ENCODE results near the gene RING1.

RING1 gene

DNA sequence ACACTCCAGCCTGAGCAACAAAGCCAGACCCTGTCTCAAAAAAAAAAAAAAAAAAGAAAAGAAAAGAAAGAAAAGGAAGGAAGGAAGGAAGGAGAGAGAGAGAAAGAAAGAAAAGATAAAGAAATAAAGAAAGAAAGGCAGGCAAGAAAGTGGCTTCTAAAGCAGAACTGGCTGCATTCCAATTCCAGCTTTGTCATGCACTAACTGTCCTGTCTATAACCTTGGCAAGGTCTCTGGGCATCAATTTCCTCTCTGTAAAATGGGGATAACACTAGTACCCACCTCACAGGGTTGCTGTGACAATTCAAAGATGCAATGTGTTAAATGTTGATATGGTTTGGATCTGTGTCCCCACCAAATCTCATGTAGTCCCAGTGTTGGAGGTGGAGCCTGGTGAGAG is 28.0 kb downstream of the RING1 start:
- no peak for DNase-seq (ENCODE audit: low read depth, low spot score)
- no peak overlapping the region for H3K27ac ChIP-seq

DNA sequence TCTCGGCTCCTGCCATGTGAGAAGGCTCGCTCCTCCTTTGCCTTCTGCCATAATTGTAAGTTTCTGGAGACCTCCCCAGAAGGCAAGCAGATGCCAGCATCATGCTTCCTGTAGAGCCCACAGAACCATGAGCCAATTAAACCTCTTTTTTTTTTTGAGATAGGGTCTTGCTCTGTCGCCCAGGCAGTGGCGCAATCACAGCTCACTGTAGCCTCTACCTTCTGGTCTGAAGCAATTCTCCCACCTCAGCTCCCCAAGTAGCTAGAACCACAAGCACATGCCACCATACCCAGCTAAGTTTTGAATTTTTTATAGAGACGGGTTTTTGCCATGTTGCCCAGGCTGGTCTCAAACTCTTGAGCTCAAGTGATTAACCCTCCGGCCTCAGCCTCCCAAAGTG is 28.6 kb downstream of the RING1 start:
- no peak overlapping the region for H3K27ac ChIP-seq
- no peak for DNase-seq (ENCODE audit: low read depth, low spot score)

DNA sequence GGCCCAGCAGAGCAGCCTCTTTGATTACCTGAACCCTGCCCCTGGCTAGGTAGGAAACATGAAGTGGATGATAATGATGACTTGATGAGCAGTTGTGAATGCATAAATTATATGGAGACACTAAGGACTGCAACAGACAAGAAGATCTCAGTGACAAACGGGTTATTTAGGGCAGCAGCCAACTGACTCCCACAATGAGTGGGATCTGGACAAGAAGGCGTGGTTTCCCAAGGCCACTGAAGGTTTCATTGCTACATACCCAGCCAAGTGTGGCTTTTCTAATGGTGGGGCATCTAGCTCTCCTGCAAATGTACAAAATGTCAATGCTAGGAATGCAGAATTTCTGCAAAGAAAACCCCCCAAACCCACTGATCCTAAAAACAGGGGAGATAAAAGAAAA is 29.4 kb downstream of the RING1 start:
- no peak for DNase-seq (ENCODE audit: low read depth, low spot score)

DNA sequence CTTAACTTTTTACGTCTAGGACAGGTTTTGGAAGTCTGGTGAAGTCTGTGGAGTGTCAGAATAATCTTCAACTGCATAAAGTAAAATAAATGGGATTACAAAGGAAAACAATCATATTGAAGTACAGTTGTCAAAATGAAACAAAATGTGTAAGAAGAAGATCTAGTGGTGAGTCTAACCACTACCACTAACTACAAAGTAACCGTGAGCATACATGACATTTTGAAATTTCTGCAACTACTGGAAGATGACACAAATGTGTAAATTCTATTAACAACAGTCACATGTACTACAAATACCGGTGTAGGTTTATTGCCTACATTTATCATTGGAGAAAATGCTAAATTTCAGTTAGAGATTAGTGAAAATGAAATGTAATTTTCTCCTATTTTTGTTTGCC is 33.7 kb downstream of the RING1 start:
- DNase-seq (ENCODE audit: low read depth, low spot score): no peak
- no peak overlapping the region for H3K27ac ChIP-seq

More for the DNA sequence above, 29.4 kb downstream of the RING1 start:
- H3K27ac ChIP-seq: no peak overlapping the region

DNA sequence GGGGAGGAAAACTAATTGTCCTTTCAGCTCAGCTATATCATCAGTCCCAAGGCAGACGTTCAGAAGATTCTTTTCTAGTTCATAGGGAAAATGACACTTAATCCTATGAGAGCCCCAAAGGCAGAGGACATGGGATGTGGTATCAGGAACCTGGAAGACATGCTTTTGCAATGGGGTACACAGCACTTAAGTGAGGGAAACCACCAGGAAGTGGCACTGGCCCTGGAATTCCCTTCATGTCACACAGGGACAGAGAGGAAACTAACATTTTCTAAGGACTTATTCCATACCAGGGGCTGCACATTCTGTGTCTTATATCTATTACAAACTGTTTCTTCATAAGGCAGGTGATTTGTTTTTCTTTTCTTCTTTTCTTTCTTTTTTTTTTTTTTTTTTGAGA is 35.2 kb downstream of the RING1 start:
- H3K27ac ChIP-seq: no peak overlapping the region
- no peak for DNase-seq (ENCODE audit: low read depth, low spot score)

DNA sequence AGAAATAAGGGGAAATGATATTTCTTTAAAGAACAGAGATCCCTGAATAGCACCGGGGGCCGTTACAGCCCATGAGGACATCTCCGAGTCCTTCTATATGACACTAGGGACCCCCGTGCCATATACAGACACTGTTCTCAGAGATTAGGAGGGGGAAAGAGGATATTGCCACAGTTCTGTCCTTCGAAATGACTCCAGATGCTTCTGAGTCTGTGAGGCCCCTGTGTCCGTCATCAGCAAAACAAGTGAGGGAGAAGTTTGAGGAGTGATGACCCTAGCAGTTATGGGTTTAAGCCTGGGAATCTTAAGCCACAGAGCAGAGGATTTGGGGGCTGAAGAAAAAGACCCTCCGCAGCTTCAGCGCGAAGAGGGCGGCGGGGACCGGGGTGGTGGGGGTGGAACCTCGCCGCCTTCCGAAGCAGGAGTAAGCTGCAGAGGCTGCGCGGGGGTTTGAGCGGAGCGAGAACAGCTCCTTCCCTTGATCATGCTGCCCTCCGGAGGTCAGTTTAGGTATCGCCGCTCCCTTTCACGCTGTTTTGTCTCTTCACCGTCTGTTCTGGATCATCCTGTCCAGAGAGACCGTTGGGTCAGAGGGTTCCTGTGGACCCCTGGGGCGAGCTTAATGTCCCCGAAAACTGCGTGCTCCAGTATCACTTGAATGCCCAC is 39.8 kb downstream of the RING1 start:
- peak overlapping the region; percentile 95 for H3K27ac ChIP-seq
- no peak for DNase-seq (ENCODE audit: low read depth, low spot score)

DNA sequence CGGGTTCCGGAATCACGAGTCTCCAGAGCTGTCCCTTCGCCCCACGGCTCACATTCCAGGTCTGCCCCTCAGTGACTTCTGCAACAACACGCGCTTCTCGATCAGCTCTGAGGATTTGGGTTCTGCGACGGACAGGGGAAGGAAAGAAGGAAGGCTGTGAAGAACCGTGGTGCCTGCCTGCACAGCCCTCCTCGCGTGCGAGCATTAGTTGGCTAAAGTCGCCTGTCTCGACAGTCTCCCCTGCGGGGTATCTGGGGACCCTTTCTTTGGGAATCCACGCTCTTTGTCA is 40.3 kb downstream of the RING1 start:
- DNase-seq (ENCODE audit: low read depth, low spot score): no peak
- peak overlapping the region; percentile 95 for H3K27ac ChIP-seq

DNA sequence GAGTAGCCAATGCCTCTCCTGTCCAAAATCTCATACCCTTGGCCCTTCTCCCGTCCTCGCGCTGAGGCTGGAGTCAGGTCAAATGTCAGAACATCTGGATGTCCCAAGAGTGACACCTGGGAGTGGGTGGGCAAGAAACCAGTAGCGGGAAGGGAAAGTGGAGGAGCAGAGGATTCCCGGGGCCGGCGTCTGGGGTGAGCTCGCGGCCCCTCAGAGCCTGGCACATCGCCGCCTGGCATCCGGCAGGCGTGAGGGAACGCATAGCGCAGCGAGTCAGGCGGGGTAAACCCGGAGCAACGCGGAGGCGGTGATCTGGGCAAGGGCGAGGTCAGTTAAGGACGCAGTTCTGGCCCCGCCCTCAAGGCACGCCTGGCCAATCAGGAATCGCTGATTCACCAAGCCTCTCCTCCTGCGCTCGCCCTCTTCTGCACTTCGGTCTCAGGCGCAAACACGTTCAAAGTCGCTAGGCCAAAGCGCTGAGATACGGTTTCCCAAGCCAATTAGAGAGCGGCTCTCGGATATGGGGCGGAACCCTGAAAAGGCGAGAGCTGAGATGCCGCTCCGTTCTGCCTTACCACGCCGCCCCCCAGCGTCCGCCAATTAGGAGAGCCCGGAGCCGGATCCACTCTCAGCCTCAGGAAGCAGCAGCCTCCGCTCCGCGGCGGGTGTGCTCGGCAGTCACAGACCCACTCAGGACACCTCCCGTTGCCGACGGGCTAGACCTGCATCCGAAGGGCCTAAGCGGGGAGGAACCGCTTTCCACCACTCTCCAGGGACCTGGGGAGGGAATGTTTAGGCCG is 40.8 kb downstream of the RING1 start:
- H3K27ac ChIP-seq: peak overlapping the region; percentile 95
- DNase-seq (ENCODE audit: low read depth, low spot score): peak; percentile 97

DNA sequence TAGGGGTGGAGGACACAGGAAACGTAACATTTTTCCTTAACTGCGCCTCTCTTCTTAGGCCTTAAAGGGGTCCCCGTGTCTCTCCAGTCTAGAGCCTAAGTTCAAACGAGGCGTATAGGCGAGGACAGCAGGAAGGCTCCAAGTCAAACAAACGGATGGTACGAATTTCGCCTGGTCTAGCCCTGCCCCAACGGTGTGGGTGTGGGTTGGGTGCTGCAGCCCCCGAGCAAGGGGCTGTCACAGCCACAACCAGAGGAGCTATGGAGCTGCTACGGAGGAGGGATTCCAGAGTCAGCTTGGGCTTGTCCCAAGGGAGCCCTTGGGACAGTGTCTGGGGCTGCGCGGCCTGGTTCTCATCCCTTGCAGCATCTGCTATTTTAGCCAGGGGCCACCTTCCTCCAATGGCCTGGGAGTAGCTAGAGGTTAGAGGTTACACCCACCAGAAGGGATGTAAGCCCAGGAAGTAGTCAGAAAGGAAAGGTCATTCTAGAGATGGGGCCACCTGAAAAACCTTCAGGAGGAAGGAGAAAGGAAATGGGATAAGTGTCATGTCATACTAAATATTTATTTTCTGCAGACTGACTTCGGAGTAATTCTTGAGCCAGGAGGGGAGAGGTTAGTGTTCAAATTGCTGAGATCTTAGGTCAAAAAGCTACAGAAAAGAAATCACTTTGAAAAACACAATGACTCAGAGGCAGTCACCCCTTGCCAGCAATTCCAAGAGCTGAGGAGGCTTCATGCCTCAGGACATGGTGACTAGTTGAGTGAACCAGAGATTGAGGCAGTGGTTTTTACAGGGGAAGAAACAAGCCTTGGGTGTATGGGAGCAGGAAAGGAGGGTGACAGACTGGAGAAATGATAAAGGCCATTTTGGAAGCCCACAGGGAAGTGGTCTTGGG is 41.7 kb downstream of the RING1 start:
- H3K27ac ChIP-seq: peak overlapping the region; percentile 95
- peak; percentile 64 for DNase-seq (ENCODE audit: low read depth, low spot score)

DNA sequence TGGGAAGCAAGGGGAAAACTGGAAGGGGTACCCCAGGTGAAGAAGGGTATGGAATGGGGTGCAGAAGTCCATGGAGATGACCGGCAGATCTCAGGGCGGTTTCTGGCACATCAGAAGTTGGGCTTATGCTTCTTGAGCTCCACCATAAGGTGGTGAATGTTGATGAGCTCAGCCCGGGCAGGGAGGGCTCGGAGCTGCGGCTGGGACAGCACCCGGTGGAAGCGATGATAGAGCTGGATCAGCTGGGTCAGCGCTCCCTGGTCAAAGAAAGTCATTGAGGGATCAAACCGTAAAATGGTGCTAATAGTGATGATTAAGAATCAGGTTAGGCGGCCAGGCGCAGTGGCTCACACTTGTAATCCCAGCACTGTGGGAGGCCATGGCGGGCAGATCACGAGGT is 42.4 kb downstream of the RING1 start:
- H3K27ac ChIP-seq: peak overlapping the region; percentile 95
- DNase-seq (ENCODE audit: low read depth, low spot score): no peak

DNA sequence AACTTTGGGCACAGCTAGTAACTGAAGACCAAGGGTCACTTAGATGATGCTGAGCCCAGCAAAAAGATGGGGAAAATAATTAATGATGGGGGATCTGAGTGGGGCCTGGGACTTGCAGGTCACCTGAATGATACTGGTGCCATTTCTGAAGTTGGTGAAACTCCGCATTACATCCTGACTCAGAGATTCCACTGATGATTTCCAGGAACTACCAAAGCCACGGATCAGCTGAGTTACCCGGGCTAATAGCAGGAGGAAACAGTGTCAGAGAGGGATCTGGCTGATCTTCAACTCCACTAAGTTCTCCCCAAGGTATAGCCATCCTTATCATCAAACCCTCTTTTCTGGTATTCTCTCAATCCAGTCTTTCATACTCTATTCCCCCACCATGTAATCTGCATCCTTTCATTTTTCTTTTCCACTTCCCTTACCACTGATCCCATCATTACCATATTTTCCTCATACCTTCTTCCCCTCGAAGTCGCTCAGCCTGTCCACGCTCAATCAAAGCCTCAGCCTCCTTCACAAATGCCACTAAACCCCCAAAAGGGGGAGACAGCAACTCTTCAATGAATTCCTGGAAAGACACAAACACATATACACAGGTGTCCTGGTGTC is 43.2 kb downstream of the RING1 start:
- DNase-seq (ENCODE audit: low read depth, low spot score): no peak
- H3K27ac ChIP-seq: no peak overlapping the region

DNA sequence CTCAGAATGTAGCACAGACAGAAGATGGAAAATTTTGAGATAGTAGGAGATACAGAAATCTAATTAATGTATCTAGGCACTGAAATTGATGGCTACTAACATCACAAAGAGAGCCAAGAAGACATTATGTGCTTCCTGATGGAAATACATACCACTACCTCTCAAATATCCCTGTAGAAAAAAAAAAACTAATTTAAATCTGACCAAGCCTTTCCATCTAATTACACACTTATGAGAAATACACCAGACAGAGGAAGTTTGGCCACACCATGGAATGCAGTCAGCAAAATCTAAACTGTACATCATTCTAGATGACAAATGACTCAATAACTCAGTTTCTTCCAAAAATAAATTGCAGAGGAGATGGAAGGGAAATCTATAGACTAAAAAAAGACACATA is 44.5 kb downstream of the RING1 start:
- peak overlapping the region; percentile 1 for H3K27ac ChIP-seq
- DNase-seq (ENCODE audit: low read depth, low spot score): no peak

DNA sequence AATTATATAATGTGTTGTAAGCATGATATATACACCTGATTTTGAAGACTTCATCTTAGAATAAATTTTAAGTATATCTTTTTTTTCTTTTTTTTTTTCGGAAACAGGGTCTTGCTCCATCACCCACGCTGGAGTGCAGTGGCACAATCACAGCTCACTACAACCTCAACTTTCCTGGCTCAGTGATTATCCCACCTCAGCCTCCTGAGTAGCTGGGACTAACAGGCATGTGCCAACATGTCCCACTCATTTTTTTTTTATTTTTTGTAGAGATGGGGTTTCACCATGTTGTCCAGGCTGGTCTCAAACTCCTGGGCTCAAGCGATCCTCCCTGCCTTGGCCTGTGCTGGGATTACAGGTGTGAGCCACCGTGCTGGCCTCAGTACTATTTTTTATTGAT is 46.3 kb downstream of the RING1 start:
- DNase-seq (ENCODE audit: low read depth, low spot score): no peak

DNA sequence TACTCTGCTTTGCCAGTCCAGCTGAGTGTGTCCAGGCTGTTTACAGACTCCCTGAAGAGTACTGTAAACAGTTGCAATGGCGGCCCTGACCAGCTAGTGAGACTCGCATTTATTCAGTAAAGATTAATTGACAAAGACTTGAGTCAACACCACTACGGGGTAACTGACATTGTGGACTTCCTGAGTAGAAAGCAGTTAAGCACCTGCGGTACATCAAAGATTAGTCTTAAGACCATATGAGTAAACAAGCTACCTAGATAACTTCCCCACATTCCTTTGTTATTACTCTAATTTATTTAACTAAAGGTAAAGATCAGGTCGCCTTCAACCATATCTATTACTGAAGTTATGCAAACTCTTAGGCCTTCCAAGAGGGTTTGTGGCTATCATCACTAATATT is 50.7 kb downstream of the RING1 start:
- peak; percentile 72 for DNase-seq (ENCODE audit: low read depth, low spot score)

More for the DNA sequence above, 46.3 kb downstream of the RING1 start:
- H3K27ac ChIP-seq: no peak overlapping the region

More for the DNA sequence above, 50.7 kb downstream of the RING1 start:
- H3K27ac ChIP-seq: peak overlapping the region; percentile 28

Data from epithelial cell of prostate (primary cell).